ENCODE data around the gene TMEM132C. TPM values are rescaled to one million over a fixed set of nuclear protein-coding genes. Genes with fewer than 3 reads are reported as not detected.

The TMEM132C gene
- total and polyA plus RNA-seq, 2 of the 8 experiments (the other 6 are each of a cell fraction or from before 2014, with no cell fraction given): 0.23 to 0.76 TPM

DNA sequence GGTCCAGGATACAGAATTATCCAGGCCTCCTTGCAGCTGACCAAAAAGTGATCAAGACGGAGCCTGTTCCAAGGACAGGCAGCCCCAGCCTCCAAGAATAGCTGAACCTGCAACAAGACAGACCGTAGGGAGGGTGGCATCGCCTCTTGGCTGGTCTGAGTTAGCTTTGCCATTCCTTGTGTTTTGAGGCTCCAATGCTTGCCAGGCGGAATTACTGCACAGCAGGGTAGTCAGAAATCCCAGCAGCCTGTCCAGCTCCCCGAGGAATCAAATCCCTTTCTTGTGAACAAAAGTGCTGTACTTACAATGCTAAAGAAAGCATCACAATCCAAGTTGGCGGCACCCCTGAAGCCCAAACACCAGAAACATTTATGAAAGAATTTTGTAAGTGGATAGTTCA, 246.9 kb downstream of the TMEM132C start:
- H3K4ac ChIP-seq (replicated peaks; ENCODE audit: insufficient read length, low read depth, low read length): no peak overlapping the region
- H2AFZ ChIP-seq (ENCODE audit: low read length): no peak overlapping the region
- WGBS, 2 experiments (ENCODE audit: extremely low coverage in 1 of 2, insufficient coverage in 1 of 2, insufficient read length in 1 of 2, insufficient replicate concordance in 2 of 2, low coverage in 1 of 2, low lambda C conversion rate in 2 of 2, missing lambda C conversion rate in 1 of 2): 83% methylated on average over 6 of the region's 6 CpGs; no CpG with 5 or more reads in 1 of the 2 experiments
- TF ChIP-seq FOSL1 (IDR thresholded peaks at IDR 0.05; ENCODE audit: insufficient read depth, low read depth, low read length) (no peak), TCF12 (IDR thresholded peaks at IDR 0.05; ENCODE audit: low read depth, low read length) (no peak), HDAC6 (IDR thresholded peaks at IDR 0.05; ENCODE audit: low read depth, low read length) (no peak), BACH1 (IDR thresholded peaks at IDR 0.05; ENCODE audit: low read length) (no peak), RBBP5 (IDR thresholded peaks at IDR 0.05; ENCODE audit: borderline replicate concordance, low read depth, low read length) (no peak), ASH2L (IDR thresholded peaks at IDR 0.05; ENCODE audit: low read length) (no peak), RFX5 (IDR thresholded peaks at IDR 0.05; ENCODE audit: borderline replicate concordance, low read depth, low read length) (no peak), KDM1A (IDR thresholded peaks at IDR 0.05; ENCODE audit: borderline replicate concordance, low read length) (no peak), SP4 (IDR thresholded peaks at IDR 0.05; ENCODE audit: low read length) (no peak), SIRT6 (IDR thresholded peaks at IDR 0.05; ENCODE audit: low read length) (no peak), EGR1 (IDR thresholded peaks at IDR 0.05; ENCODE audit: borderline replicate concordance, low read depth, low read length) (no peak), BRCA1 (IDR thresholded peaks at IDR 0.05; ENCODE audit: low read depth, low read length) (no peak)
- no peak overlapping the region for H4K8ac ChIP-seq (ENCODE audit: extremely low read depth, insufficient read depth, low read length)
- no peak overlapping the region; the same call in 1 of the 2 replicates for H3K18ac ChIP-seq (ENCODE audit: extremely low read depth, low read length)
- H3K79me1 ChIP-seq (ENCODE audit: low read depth, low read length): no peaks in the 10 kb centered on the region
- H3K9ac ChIP-seq (replicated peaks in 1 of 4; ENCODE audit: extremely low read depth in 1 of 4, low read depth in 3 of 4, low read length in 3 of 4): no peak overlapping the region
- H3K4me2 ChIP-seq (ENCODE audit: insufficient read depth in 1 of 2, low read depth in 2 of 2, low read length in 2 of 2): no peak overlapping the region
- ChIA-PET POLR2A (ENCODE audit: partially characterized antibody) (no interaction called here), CTCF (ENCODE audit: partially characterized antibody) (no interaction called here)
- peaks cover 0 to 12% of the 10 kb centered on the region in 2 experiments; a peak in 1 of 4 replicates for H3K9me3 ChIP-seq (ENCODE audit: insufficient read depth in 2 of 2, low read depth in 1 of 2, low read length in 1 of 2)
- H3K27me3 ChIP-seq (replicated peaks in 1 of 4; ENCODE audit: control insufficient read depth in 3 of 4, extremely low read depth in 1 of 4, insufficient read depth in 3 of 4, low read length in 3 of 4): no peaks in the 10 kb centered on the region; a peak in 1 of 7 replicates
- DNase-seq (ENCODE audit: low read depth in 1 of 2, low spot score in 2 of 2) (no peak), FAIRE-seq (no peak)
- no peaks in the 10 kb centered on the region for H3K36me3 ChIP-seq (ENCODE audit: control insufficient read depth in 2 of 4, insufficient read depth in 4 of 4, low read length in 3 of 4)
- no peaks in the 10 kb centered on the region for H3K23me2 ChIP-seq (ENCODE audit: low read depth, low read length)
- no peak overlapping the region for H2BK12ac ChIP-seq (ENCODE audit: low read depth, low read length)
- H3K4me1 ChIP-seq (replicated peaks in 1 of 4; ENCODE audit: control insufficient read depth in 3 of 4, insufficient read depth in 4 of 4, low read length in 3 of 4): peaks cover 0 to 9% (median 3%) of the 10 kb centered on the region in 4 experiments; a peak in 5 of 7 replicates
- no peak overlapping the region for H3K27ac ChIP-seq (ENCODE audit: low read depth, low read length)
- H2AK5ac ChIP-seq (ENCODE audit: low read depth, low read length): no peak overlapping the region
- no peaks in the 10 kb centered on the region for H3K79me2 ChIP-seq (ENCODE audit: control insufficient read depth in 1 of 2, insufficient read depth in 2 of 2, low read length in 2 of 2)
- H3K56ac ChIP-seq (replicated peaks; ENCODE audit: insufficient read length, low read depth, low read length): no peak overlapping the region
- H3K23ac ChIP-seq (ENCODE audit: insufficient read length): no peak overlapping the region
- no peak overlapping the region for H2BK120ac ChIP-seq (replicated peaks; ENCODE audit: low read depth, low read length)
- no peak overlapping the region for H4K5ac ChIP-seq (ENCODE audit: insufficient read length, low read depth, low read length)
- no peak overlapping the region for H3K4me3 ChIP-seq (ENCODE audit: extremely low read depth in 1 of 4, insufficient read depth in 2 of 4, low read depth in 3 of 4, low read length in 4 of 4)
- no peak overlapping the region for H2BK15ac ChIP-seq (ENCODE audit: low read length)
- H4K91ac ChIP-seq (replicated peaks; ENCODE audit: insufficient read length, low read length): no peak overlapping the region
- H2BK5ac ChIP-seq (ENCODE audit: low read depth, low read length): no peak overlapping the region
- no peak overlapping the region for H2BK20ac ChIP-seq (ENCODE audit: low read length)
- H3K14ac ChIP-seq (ENCODE audit: insufficient read length): no peak overlapping the region
- H4K20me1 ChIP-seq (replicated peaks in 1 of 2; ENCODE audit: control insufficient read depth in 1 of 2, insufficient read depth in 2 of 2, low read length in 2 of 2): no peaks in the 10 kb centered on the region
